Measurements from ENCODE around the gene CHCHD2.
"Not testable (repeated sequence)": the region's sequence is repeated elsewhere in the genome, so short reads cannot be mapped to it uniquely, and the experiment has no call there.

CHCHD2 gene

GRCh38 chr7:56097700-56098099 lies 8.6 kb downstream of the CHCHD2 start:
- no peaks in the 10 kb centered on the region for H3K27me3 ChIP-seq (replicated peaks)
- peaks cover 26% of the 10 kb centered on the region for H3K36me3 ChIP-seq (replicated peaks)
- H3K27ac ChIP-seq, result no peak overlapping the region
- H3K4me3 ChIP-seq (ENCODE audit: low read depth, low read length), result no peak overlapping the region
- in situ Hi-C loops (cut with HindIII; ENCODE audit: low pct_ligation_motif_present, low sequenced_read_pairs), result no loop called here
- TF ChIP-seq, protein P1, sequence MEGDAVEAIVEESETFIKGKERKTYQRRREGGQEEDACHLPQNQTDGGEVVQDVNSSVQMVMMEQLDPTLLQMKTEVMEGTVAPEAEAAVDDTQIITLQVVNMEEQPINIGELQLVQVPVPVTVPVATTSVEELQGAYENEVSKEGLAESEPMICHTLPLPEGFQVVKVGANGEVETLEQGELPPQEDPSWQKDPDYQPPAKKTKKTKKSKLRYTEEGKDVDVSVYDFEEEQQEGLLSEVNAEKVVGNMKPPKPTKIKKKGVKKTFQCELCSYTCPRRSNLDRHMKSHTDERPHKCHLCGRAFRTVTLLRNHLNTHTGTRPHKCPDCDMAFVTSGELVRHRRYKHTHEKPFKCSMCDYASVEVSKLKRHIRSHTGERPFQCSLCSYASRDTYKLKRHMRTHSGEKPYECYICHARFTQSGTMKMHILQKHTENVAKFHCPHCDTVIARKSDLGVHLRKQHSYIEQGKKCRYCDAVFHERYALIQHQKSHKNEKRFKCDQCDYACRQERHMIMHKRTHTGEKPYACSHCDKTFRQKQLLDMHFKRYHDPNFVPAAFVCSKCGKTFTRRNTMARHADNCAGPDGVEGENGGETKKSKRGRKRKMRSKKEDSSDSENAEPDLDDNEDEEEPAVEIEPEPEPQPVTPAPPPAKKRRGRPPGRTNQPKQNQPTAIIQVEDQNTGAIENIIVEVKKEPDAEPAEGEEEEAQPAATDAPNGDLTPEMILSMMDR (IDR thresholded peaks at IDR 0.05; ENCODE audit: low read depth, low read length, missing control alignments), result no peak
- DNase-seq, result peak; percentile 54

DNA sequence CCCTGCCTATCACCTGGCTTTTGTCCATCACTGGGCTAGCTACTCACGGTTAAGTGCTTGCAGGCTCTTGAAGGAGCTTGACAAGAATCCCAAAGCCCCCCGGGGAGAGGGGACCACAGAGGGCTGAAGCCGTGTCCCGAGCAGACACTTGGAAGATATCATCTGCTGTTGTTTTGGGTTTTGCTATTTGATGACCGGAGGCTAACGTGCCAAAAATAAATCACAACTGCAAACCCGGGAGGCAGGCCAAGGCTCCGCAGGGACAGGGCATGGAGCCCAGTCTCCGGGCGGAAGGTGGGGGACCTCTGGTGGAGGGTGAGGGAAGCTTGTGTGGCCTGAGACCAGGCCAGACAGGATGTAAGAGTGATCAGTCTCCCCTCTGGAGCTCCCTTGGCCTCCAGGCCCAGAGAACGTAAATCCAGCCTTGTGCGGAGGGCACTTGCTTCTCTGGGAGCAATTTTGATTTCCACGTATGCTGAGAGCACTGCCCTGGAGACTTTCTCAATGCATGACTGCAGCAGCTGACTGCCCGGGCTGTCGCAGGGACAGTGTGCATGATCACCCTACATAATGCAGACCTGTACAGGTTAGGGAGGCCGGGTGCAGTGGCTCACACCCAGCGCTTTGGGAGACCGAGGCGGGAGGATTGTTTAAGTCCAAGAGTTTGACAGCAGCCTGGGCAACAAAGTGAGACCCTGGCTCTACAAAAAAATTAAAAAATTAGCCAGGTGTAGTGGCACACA lies 13.3 kb downstream of the CHCHD2 start, which contains the start of gene PHKG1:
Gene PHKG1, minus strand, starts transcription at position 164 of the 743 bp plus-strand sequence. CDS start 4,011 bp downstream, outside the sequence.
- peak; percentile 74 for DNase-seq
- H3K4me3 ChIP-seq (ENCODE audit: low read depth, low read length), result no peak within 1 kb of the TSS
- H3K27ac ChIP-seq, result no peak within 1 kb of the TSS
- TF ChIP-seq, protein P1 (IDR thresholded peaks at IDR 0.05; ENCODE audit: low read depth, low read length, missing control alignments), result peak; percentile 66
- no peaks in the 10 kb centered on the region for H3K27me3 ChIP-seq (replicated peaks)
- no peaks in the 10 kb centered on the region for H3K36me3 ChIP-seq (replicated peaks)
- in situ Hi-C loops (cut with HindIII; ENCODE audit: low pct_ligation_motif_present, low sequenced_read_pairs), result no loop called here

- H3K27ac ChIP-seq; H3K27me3 ChIP-seq (replicated peaks); DNase-seq; H3K4me3 ChIP-seq (ENCODE audit: low read depth, low read length); H3K36me3 ChIP-seq (replicated peaks); in situ Hi-C loops (cut with HindIII; ENCODE audit: low pct_ligation_motif_present, low sequenced_read_pairs): not testable (repeated sequence)
These were observed 13.9 kb downstream of the CHCHD2 start for GRCh38 chr7:56092388-56092787.

- Histone ChIP-seq H3K27me3 (replicated peaks) (no peaks in the 10 kb centered on the region), H3K36me3 (replicated peaks) (no peaks in the 10 kb centered on the region), H3K4me3 (ENCODE audit: low read depth, low read length) (no peak overlapping the region), H3K27ac (no peak overlapping the region)
- TF ChIP-seq, protein P1 (IDR thresholded peaks at IDR 0.05; ENCODE audit: low read depth, low read length, missing control alignments), result no peak
- in situ Hi-C loops (cut with HindIII; ENCODE audit: low pct_ligation_motif_present, low sequenced_read_pairs), result no loop called here
- DNase-seq, result no peak
These were observed 14.7 kb downstream of the CHCHD2 start for GRCh38 chr7:56091591-56091990.

DNA sequence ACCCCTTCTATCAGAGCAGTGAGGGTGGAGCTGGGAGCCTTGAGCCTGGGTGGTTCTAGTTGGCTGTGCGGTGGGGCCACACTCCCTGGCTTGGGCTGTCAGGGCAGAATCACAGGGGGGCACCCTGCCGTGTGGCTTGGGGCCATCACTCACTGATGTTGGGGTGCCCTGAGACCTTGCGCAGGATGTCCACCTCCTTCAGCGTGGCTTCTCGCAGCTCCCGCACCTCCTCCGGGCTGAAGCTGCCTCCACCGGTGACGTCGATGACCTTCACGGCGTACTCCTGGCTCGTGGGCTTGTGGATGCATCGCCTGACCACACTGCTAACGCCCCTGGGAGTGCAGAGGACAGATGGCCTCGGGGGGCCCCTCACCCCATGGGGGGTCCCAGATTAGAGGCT lies 18.8 kb downstream of the CHCHD2 start:
- in situ Hi-C loops (cut with HindIII; ENCODE audit: low pct_ligation_motif_present, low sequenced_read_pairs), result no loop called here
- Histone ChIP-seq H3K36me3 (replicated peaks) (peaks cover 2% of the 10 kb centered on the region), H3K27ac (no peak overlapping the region), H3K4me3 (ENCODE audit: low read depth, low read length) (no peak overlapping the region), H3K27me3 (replicated peaks) (no peaks in the 10 kb centered on the region)
- TF ChIP-seq, protein P1 (IDR thresholded peaks at IDR 0.05; ENCODE audit: low read depth, low read length, missing control alignments), result no peak
- no peak for DNase-seq

DNA sequence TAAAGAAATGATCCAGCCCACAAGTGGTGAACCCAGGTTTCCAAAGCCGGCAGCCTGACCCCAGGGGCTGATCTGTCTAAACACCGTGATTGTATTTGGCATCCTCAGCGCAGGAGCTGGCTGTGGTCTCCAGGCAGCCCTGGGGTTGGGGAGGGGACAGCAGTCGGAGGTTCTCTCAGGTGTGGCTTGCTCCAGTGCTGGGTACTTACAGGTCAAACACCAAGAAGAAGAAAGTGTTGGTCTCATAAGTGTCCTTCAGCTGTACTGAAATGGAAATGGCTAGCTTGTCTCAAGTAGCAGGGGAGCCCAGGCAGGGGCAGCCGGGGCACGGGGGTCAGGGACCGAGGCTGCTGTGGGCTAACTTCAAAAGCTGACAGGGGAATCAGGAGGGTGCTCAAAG lies 19.5 kb downstream of the CHCHD2 start:
- no peak overlapping the region for H3K4me3 ChIP-seq (ENCODE audit: low read depth, low read length)
- no peak overlapping the region for H3K27ac ChIP-seq
- no peaks in the 10 kb centered on the region for H3K27me3 ChIP-seq (replicated peaks)
- TF ChIP-seq, protein P1 (IDR thresholded peaks at IDR 0.05; ENCODE audit: low read depth, low read length, missing control alignments), result no peak
- DNase-seq, result no peak
- in situ Hi-C loops (cut with HindIII; ENCODE audit: low pct_ligation_motif_present, low sequenced_read_pairs), result no loop called here
- peaks cover 6% of the 10 kb centered on the region for H3K36me3 ChIP-seq (replicated peaks)
